Trophoblast cell (in vitro differentiated cells and primary cell): ENCODE data around the gene TREML4.

Source experiments
- DNase-seq, 2 donors: peaks; one replicate each; pipeline ENCODE4 v3.0.0-alpha.2; 2016
- H2AFZ ChIP-seq: 2 replicates; pipeline ENCODE4 v1.6.1; 2013; ENCODE audit warnings: low read length, moderate library complexity, mild to moderate bottlenecking; ENCODE audit not compliant: insufficient read depth, poor library complexity
- H2AK5ac ChIP-seq: 2 replicates; pipeline ENCODE4 v1.6.1; 2013; ENCODE audit warnings: mild to moderate bottlenecking, low read length
- H2BK120ac ChIP-seq: 2 replicates; pipeline ENCODE4 v1.6.1; 2013; ENCODE audit warnings: low read length, mild to moderate bottlenecking, moderate library complexity; ENCODE audit not compliant: insufficient read depth, poor library complexity
- H2BK12ac ChIP-seq: 2 replicates; pipeline ENCODE4 v1.6.1; 2013; ENCODE audit warnings: mild to moderate bottlenecking, low read length, moderate library complexity
- H2BK5ac ChIP-seq: 2 replicates; pipeline ENCODE4 v1.6.1; 2013; ENCODE audit warnings: low read length, low read depth, moderate library complexity, mild to moderate bottlenecking; ENCODE audit not compliant: poor library complexity
- H3K14ac ChIP-seq: 2 replicates; pipeline ENCODE4 v1.6.1; 2013; ENCODE audit warnings: mild to moderate bottlenecking, low read length
- H3K18ac ChIP-seq: 2 replicates; pipeline ENCODE4 v1.6.1; 2013; ENCODE audit warnings: mild to moderate bottlenecking, low read length
- H3K23ac ChIP-seq: 2 replicates; pipeline ENCODE4 v1.6.1; 2013; ENCODE audit warnings: low read length
- H3K27ac ChIP-seq: 2 replicates; pipeline ENCODE4 v1.5.1; 2013; ENCODE audit warnings: low read depth, mild to moderate bottlenecking, inconsistent platforms, low read length, moderate library complexity
- H3K27me3 ChIP-seq: 2 replicates; pipeline ENCODE4 v1.6.1; 2013; ENCODE audit warnings: inconsistent platforms, mild to moderate bottlenecking, low read length, moderate library complexity; ENCODE audit not compliant: insufficient read depth
- H3K36me3 ChIP-seq, 2 experiments: 1 replicate in 1 of 2; 2 replicates in 1 of 2; pipeline ENCODE4 v1.6.1; 2013; ENCODE audit warnings: low read length in 2 of 2, mild to moderate bottlenecking in 2 of 2, moderate library complexity in 1 of 2; ENCODE audit not compliant: insufficient read depth in 2 of 2, control insufficient read depth in 1 of 2
- H3K4ac ChIP-seq: 2 replicates; pipeline ENCODE4 v1.6.1; 2013; ENCODE audit warnings: low read depth, mild to moderate bottlenecking, low read length, moderate library complexity
- H3K4me1 ChIP-seq, 2 experiments: 1 replicate in 1 of 2; 2 replicates in 1 of 2; pipeline ENCODE4 v1.6.1; 2013; ENCODE audit warnings: low read length in 2 of 2, mild to moderate bottlenecking in 2 of 2, moderate library complexity in 1 of 2; ENCODE audit not compliant: insufficient read depth in 2 of 2, control insufficient read depth in 1 of 2
- H3K4me2 ChIP-seq: 2 replicates; pipeline ENCODE4 v1.6.1; 2013; ENCODE audit warnings: inconsistent platforms, mild to moderate bottlenecking, low read length, moderate library complexity
- H3K4me3 ChIP-seq: 2 replicates; pipeline ENCODE4 v1.5.1; 2013; ENCODE audit warnings: mild to moderate bottlenecking, low read depth, low read length, inconsistent platforms
- H3K79me1 ChIP-seq: one replicate; pipeline ENCODE4 v1.6.1; 2013; ENCODE audit warnings: low read length
- H3K79me2 ChIP-seq: 2 replicates; pipeline ENCODE4 v1.6.1; 2013; ENCODE audit warnings: low read length, mild to moderate bottlenecking; ENCODE audit not compliant: control insufficient read depth, insufficient read depth, poor library complexity
- H3K9ac ChIP-seq: 2 replicates; pipeline ENCODE4 v1.6.1; 2013; ENCODE audit warnings: mild to moderate bottlenecking, low read length
- H3K9me3 ChIP-seq: 2 replicates; pipeline ENCODE4 v1.6.1; 2013; ENCODE audit warnings: low read depth, mild to moderate bottlenecking, control low read depth, inconsistent platforms, low read length; ENCODE audit not compliant: insufficient read depth
- H4K12ac ChIP-seq: 2 replicates; pipeline ENCODE4 v1.6.1; 2013; ENCODE audit warnings: low read depth, mild to moderate bottlenecking, low read length, moderate library complexity
- H4K8ac ChIP-seq: 2 replicates; pipeline ENCODE4 v1.6.1; 2013; ENCODE audit warnings: low read depth, mild to moderate bottlenecking, low read length, moderate library complexity
- H4K91ac ChIP-seq: one replicate; pipeline ENCODE4 v1.6.1; 2013; ENCODE audit warnings: low read depth, mild to moderate bottlenecking, low read length, moderate library complexity
- WGBS: extraction: QIAGEN DNeasy Blood & Tissue Kit; methylation state at CpG from one replicate; pipeline ENCODE4 v1.1.7; 2013; ENCODE audit warnings: missing lambda C conversion rate; ENCODE audit not compliant: insufficient read length, insufficient coverage; ENCODE audit errors: extremely low coverage; 5-methylcytosine and 5-hydroxymethylcytosine counted together

TREML4 gene

DNA sequence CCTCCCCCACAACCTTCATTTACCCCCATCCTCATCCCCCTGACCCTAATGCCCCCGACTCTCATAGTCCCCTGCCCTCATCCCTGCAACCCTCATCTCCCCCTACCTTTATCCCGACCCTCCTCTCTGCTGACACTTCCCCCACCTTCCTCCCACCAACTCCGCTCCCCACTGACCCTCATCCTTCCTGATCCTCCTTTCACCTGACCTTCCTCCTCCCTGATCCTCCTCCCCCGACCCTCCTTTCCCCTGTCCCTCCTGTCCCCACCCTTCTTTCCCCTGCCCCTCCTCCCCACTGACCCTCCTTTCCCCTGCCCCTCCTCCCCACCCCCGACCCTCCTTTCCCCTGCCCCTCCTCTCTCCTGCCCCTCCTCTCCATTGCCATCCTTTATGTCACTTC, 34.3 kb upstream of the TREML4 start:
- H3K36me3 ChIP-seq, result no peaks in the 10 kb centered on the region
- H3K4me1 ChIP-seq, result no peaks in the 10 kb centered on the region
- H3K9me3 ChIP-seq, result peaks cover 1% of the 10 kb centered on the region
- no peaks in the 10 kb centered on the region for H3K79me2 ChIP-seq
- no peak overlapping the region for H4K91ac ChIP-seq
- no peak overlapping the region for H4K12ac ChIP-seq
- DNase-seq, result no peak
- H2BK12ac ChIP-seq, result no peak overlapping the region
- H3K27ac ChIP-seq, result no peak overlapping the region
- no peak overlapping the region for H3K4me2 ChIP-seq
- no peak overlapping the region for H3K18ac ChIP-seq
- H3K27me3 ChIP-seq, result no peaks in the 10 kb centered on the region
- H2AK5ac ChIP-seq, result no peak overlapping the region
- H2AFZ ChIP-seq, result no peak overlapping the region
- H3K14ac ChIP-seq, result no peak overlapping the region
- no peak overlapping the region for H3K23ac ChIP-seq
- H4K8ac ChIP-seq, result no peak overlapping the region
- H3K79me1 ChIP-seq, result no peaks in the 10 kb centered on the region
- no peak overlapping the region for H2BK5ac ChIP-seq
- no peak overlapping the region for H3K4ac ChIP-seq
- H3K4me3 ChIP-seq, result no peak overlapping the region
- no peak overlapping the region for H2BK120ac ChIP-seq
- no peak overlapping the region for H3K9ac ChIP-seq
- 100% methylated on average over 1 of the region's 5 CpGs for WGBS

DNA sequence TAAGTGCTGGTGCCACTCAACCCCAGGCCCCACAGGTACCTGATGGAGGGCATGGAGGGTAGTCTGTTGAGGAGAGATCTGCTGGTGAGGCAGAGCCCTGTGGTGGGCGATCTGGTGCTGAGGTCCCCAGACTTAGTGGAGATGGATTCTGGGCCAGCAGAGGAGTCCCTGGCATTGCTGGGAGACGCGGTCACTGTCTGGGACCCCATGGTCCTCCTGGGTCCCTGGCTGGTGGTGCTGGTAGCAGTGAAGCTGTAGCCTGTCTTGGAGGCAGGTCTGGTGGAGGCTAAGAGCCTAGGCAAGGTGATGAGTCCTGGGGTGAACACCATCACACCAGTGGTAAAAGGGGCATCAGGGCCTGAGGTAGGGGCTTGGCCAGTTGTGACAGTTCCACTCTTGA, 33.8 kb upstream of the TREML4 start:
- no peaks in the 10 kb centered on the region for H3K27me3 ChIP-seq
- H3K4ac ChIP-seq, result no peak overlapping the region
- H2AK5ac ChIP-seq, result no peak overlapping the region
- H3K79me2 ChIP-seq, result no peaks in the 10 kb centered on the region
- no peak overlapping the region for H2BK5ac ChIP-seq
- H2AFZ ChIP-seq, result no peak overlapping the region
- H3K9ac ChIP-seq, result no peak overlapping the region
- H4K8ac ChIP-seq, result no peak overlapping the region
- H4K12ac ChIP-seq, result no peak overlapping the region
- no peak overlapping the region for H3K14ac ChIP-seq
- no CpG with 5 or more reads among the region's 3 CpGs for WGBS
- no peak overlapping the region for H4K91ac ChIP-seq
- H3K9me3 ChIP-seq, result peaks cover 1% of the 10 kb centered on the region
- H3K27ac ChIP-seq, result no peak overlapping the region
- no peak overlapping the region for H3K4me3 ChIP-seq
- H3K79me1 ChIP-seq, result no peaks in the 10 kb centered on the region
- DNase-seq, result no peak
- no peak overlapping the region for H3K4me2 ChIP-seq
- H3K36me3 ChIP-seq, result no peaks in the 10 kb centered on the region
- no peak overlapping the region for H2BK120ac ChIP-seq
- no peak overlapping the region for H2BK12ac ChIP-seq
- H3K23ac ChIP-seq, result no peak overlapping the region
- H3K4me1 ChIP-seq, result no peaks in the 10 kb centered on the region
- no peak overlapping the region for H3K18ac ChIP-seq

DNA sequence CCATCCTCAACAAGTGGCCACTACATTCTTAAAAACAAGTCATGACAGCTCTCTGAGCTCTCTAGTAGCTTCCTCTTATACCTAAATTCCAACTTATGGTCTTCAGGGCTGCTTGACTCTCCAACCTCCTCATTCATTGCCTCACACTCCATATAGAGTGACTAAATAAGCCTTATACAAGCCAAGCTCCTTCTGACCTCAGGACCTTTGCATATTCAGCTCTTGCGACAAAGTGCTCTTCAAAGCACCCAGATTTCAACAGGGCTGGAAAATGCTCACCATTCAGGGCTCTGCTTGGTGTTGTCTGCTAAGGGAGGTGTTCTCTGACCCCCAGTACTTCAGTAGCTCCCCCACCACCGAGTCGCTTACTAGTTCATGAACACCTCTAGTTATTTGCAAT, 30.9 kb upstream of the TREML4 start:
- no peak for DNase-seq
- Histone ChIP-seq H3K4ac (no peak overlapping the region), H3K14ac (no peak overlapping the region), H2BK5ac (no peak overlapping the region), H3K4me1 (peaks cover 0 to 4% of the 10 kb centered on the region in 2 experiments), H4K91ac (no peak overlapping the region), H2BK12ac (no peak overlapping the region), H3K79me2 (no peaks in the 10 kb centered on the region), H3K79me1 (no peaks in the 10 kb centered on the region), H3K4me2 (no peak overlapping the region), H3K27ac (no peak overlapping the region), H2AK5ac (no peak overlapping the region), H3K27me3 (no peaks in the 10 kb centered on the region), H3K18ac (no peak overlapping the region), H3K23ac (no peak overlapping the region), H3K4me3 (no peak overlapping the region), H2AFZ (no peak overlapping the region), H3K9me3 (peaks cover 2% of the 10 kb centered on the region), H4K8ac (no peak overlapping the region), H2BK120ac (no peak overlapping the region), H4K12ac (no peak overlapping the region), H3K9ac (no peak overlapping the region), H3K36me3 (no peaks in the 10 kb centered on the region)
- no CpG with 5 or more reads among the region's 3 CpGs for whole genome bisulfite sequencing

DNA sequence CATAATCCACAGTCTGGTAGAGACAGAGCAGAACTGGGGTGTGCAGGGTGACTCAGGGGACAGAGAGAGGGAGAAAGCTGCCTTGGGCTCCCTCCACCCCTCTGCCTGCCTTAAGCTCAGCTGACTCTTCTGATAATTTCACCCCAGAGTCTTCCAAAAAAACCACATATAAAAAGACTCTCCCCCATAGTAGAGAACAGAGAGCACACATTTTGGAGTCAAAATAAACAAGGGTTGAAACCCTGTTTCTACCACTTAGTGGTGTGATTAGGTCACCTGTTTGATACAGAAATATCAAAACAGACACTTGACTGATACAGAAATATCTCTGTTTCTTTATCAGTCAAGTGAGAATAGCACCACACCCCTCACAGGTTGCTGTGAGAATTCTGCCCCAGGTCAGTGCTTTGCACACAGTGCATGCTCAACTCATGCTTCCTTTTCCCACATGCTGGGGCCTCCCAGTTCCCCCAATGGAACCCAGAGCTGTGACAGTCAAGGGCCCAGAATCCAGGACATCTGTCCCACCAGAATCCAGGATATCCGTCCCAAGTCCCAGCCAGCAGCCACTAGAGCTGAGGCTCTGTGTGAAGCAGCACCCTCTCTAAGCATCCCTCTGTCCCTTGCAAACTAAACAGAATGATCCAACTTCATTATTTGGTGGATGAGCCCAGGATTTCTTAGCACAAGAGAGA, 28.4 kb upstream of the TREML4 start:
- H3K4me3 ChIP-seq, result no peak overlapping the region
- no peak overlapping the region for H3K27ac ChIP-seq
- H3K23ac ChIP-seq, result no peak overlapping the region
- no peak overlapping the region for H3K9ac ChIP-seq
- H2BK5ac ChIP-seq, result no peak overlapping the region
- H4K8ac ChIP-seq, result no peak overlapping the region
- no peak overlapping the region for H2AFZ ChIP-seq
- H3K18ac ChIP-seq, result no peak overlapping the region
- H4K91ac ChIP-seq, result no peak overlapping the region
- no peak overlapping the region for H3K14ac ChIP-seq
- H3K27me3 ChIP-seq, result no peaks in the 10 kb centered on the region
- no CpG with 5 or more reads among the region's 1 CpG for WGBS
- H4K12ac ChIP-seq, result no peak overlapping the region
- no peaks in the 10 kb centered on the region for H3K36me3 ChIP-seq
- no peak overlapping the region for H2BK12ac ChIP-seq
- peaks cover 0 to 4% of the 10 kb centered on the region in 2 experiments for H3K4me1 ChIP-seq
- no peak overlapping the region for H3K4me2 ChIP-seq
- H3K79me2 ChIP-seq, result no peaks in the 10 kb centered on the region
- no peak overlapping the region for H2AK5ac ChIP-seq
- H3K79me1 ChIP-seq, result no peaks in the 10 kb centered on the region
- H2BK120ac ChIP-seq, result no peak overlapping the region
- H3K4ac ChIP-seq, result no peak overlapping the region
- peaks cover 2% of the 10 kb centered on the region for H3K9me3 ChIP-seq
- DNase-seq, result no peak
